Skeletal muscle tissue (tissue), 4 donors: Measurements from ENCODE around the gene LRRC71. TPM values are rescaled to one million over a fixed set of nuclear protein-coding genes. Genes with fewer than 3 reads are reported as not detected.

Source experiments
- H3K27ac ChIP-seq: one replicate; pipeline ENCODE4 v1.7.0; 2013; ENCODE audit warnings: mild to moderate bottlenecking, low read depth, low read length, inconsistent platforms
- H3K27me3 ChIP-seq, 3 donors: one replicate each; pipeline ENCODE4 v1.7.0; 2013; ENCODE audit warnings: low read length in 3 of 3; ENCODE audit not compliant: control insufficient read depth in 3 of 3, insufficient read depth in 3 of 3
- H3K36me3 ChIP-seq, 3 donors: one replicate each; pipeline ENCODE4 v1.7.0; 2013; ENCODE audit warnings: low read length in 3 of 3; ENCODE audit not compliant: control insufficient read depth in 3 of 3, insufficient read depth in 3 of 3
- H3K4me1 ChIP-seq, 3 donors: one replicate each; pipeline ENCODE4 v1.7.0; 2013; ENCODE audit warnings: low read length in 3 of 3, mild to moderate bottlenecking in 3 of 3; ENCODE audit not compliant: control insufficient read depth in 3 of 3, insufficient read depth in 3 of 3
- H3K4me3 ChIP-seq, 3 donors: one replicate each; pipeline ENCODE4 v1.7.0; 2013; ENCODE audit warnings: low read length in 3 of 3
- H3K9ac ChIP-seq, 3 donors: one replicate each; pipeline ENCODE4 v1.7.0; 2013; ENCODE audit warnings: low read length in 3 of 3, mild to moderate bottlenecking in 3 of 3, moderate library complexity in 2 of 3, low read depth in 1 of 3
- H3K9me3 ChIP-seq, 3 donors: one replicate each; pipeline ENCODE4 v1.7.0; 2013; ENCODE audit warnings: low read length in 3 of 3; ENCODE audit not compliant: control insufficient read depth in 3 of 3
- total RNA-seq: library from RNA; depleted of rRNA; stranded (reverse); fragments of >200 nt; gene quantifications from one replicate; pipeline ENCODE4 v1.2.3, GENCODE V29; 2014
- donor health status: Osteomylitis.

The LRRC71 gene
- total RNA-seq, 1 donor from 2014 or later: not detected

GRCh38 chr1:156912310-156912709, 8.1 kb upstream of the LRRC71 start:
- Histone ChIP-seq H3K27ac (no peak overlapping the region), H3K4me1 (peaks cover 10 to 24% (median 17%) of the 10 kb centered on the region in 3 donors), H3K9ac (no peak overlapping the region), H3K9me3 (no peaks in the 10 kb centered on the region), H3K4me3 (no peak overlapping the region), H3K27me3 (peaks cover 16 to 38% (median 18%) of the 10 kb centered on the region in 3 donors), H3K36me3 (peaks cover 8 to 21% (median 14%) of the 10 kb centered on the region in 3 donors)

- Histone ChIP-seq H3K36me3 (peaks cover 8 to 21% (median 13%) of the 10 kb centered on the region in 3 donors), H3K27ac (no peak overlapping the region), H3K27me3 (peaks cover 8 to 32% (median 15%) of the 10 kb centered on the region in 3 donors), H3K4me1 (peaks cover 7 to 18% (median 14%) of the 10 kb centered on the region in 3 donors), H3K9ac (no peak overlapping the region), H3K4me3 (no peak overlapping the region), H3K9me3 (no peaks in the 10 kb centered on the region)
Measured at GRCh38 chr1:156912861-156913808, 7.3 kb upstream of the LRRC71 start.

- H3K4me1 ChIP-seq: peaks cover 7 to 11% (median 10%) of the 10 kb centered on the region in 3 donors
- peaks cover 8 to 21% (median 13%) of the 10 kb centered on the region in 3 donors for H3K36me3 ChIP-seq
- no peaks in the 10 kb centered on the region for H3K9me3 ChIP-seq
- no peak overlapping the region for H3K27ac ChIP-seq
- peaks cover 7 to 25% (median 9%) of the 10 kb centered on the region in 3 donors for H3K27me3 ChIP-seq
- H3K4me3 ChIP-seq: no peak overlapping the region
- H3K9ac ChIP-seq: no peak overlapping the region
Measured at GRCh38 chr1:156913809-156914387, 6.5 kb upstream of the LRRC71 start.

- no peak overlapping the region for H3K4me3 ChIP-seq
Measured at GRCh38 chr1:156914440-156914856, 6.0 kb upstream of the LRRC71 start.

GRCh38 chr1:156921053-156921529, 659 bp downstream of the LRRC71 start:
- Histone ChIP-seq H3K9ac (no peak overlapping the region), H3K4me3 (no peak overlapping the region), H3K4me1 (peaks cover 3 to 18% (median 14%) of the 10 kb centered on the region in 3 donors)

More at GRCh38 chr1:156914440-156914856, 6.0 kb upstream of the LRRC71 start:
- Histone ChIP-seq H3K36me3 (peaks cover 8 to 17% (median 13%) of the 10 kb centered on the region in 3 donors), H3K9me3 (no peaks in the 10 kb centered on the region), H3K4me1 (peaks cover 7 to 10% (median 8%) of the 10 kb centered on the region in 3 donors), H3K27me3 (peaks cover 6 to 20% (median 6%) of the 10 kb centered on the region in 3 donors), H3K27ac (no peak overlapping the region), H3K9ac (no peak overlapping the region)

GRCh38 chr1:156922986-156923669, 2.7 kb downstream of the LRRC71 start:
- Histone ChIP-seq H3K4me1 (peaks cover 13 to 23% (median 22%) of the 10 kb centered on the region in 3 donors), H3K9ac (no peak overlapping the region), H3K9me3 (no peaks in the 10 kb centered on the region), H3K4me3 (no peak overlapping the region), H3K27me3 (peaks cover 68 to 80% (median 75%) of the 10 kb centered on the region in 3 donors), H3K27ac (no peak overlapping the region), H3K36me3 (no peaks in the 10 kb centered on the region)

More at GRCh38 chr1:156921053-156921529, 659 bp downstream of the LRRC71 start:
- H3K27ac ChIP-seq: no peak overlapping the region
- H3K9me3 ChIP-seq: no peaks in the 10 kb centered on the region
- H3K36me3 ChIP-seq: no peaks in the 10 kb centered on the region
- H3K27me3 ChIP-seq: peaks cover 51 to 61% (median 58%) of the 10 kb centered on the region in 3 donors

GRCh38 chr1:156923670-156924477, 3.4 kb downstream of the LRRC71 start:
- H3K27me3 ChIP-seq: peaks cover 69 to 85% (median 75%) of the 10 kb centered on the region in 3 donors
- peaks cover 13 to 23% (median 22%) of the 10 kb centered on the region in 3 donors for H3K4me1 ChIP-seq
- no peaks in the 10 kb centered on the region for H3K36me3 ChIP-seq
- no peak overlapping the region for H3K4me3 ChIP-seq
- H3K9me3 ChIP-seq: no peaks in the 10 kb centered on the region
- no peak overlapping the region for H3K27ac ChIP-seq
- H3K9ac ChIP-seq: no peak overlapping the region

- Histone ChIP-seq H3K36me3 (no peaks in the 10 kb centered on the region), H3K9me3 (no peaks in the 10 kb centered on the region), H3K27ac (no peak overlapping the region), H3K4me1 (peaks cover 13 to 23% (median 22%) of the 10 kb centered on the region in 3 donors), H3K4me3 (no peak overlapping the region), H3K27me3 (peaks cover 75 to 91% (median 83%) of the 10 kb centered on the region in 3 donors), H3K9ac (no peak overlapping the region)
Measured at GRCh38 chr1:156924478-156925153, 4.2 kb downstream of the LRRC71 start.
